Suppressor macrophage (primary cell): Measurements from ENCODE around the gene ATP10B.

Source experiments
- DNase-seq, 4 experiments: peaks; one replicate each; pipeline ENCODE4 v3.0.0-alpha.2; 2020 to 2022

Gene ATP10B

GRCh38 chr5:160679567-160680309 is 172.3 kb downstream of the ATP10B start:
- DNase-seq: no peak

GRCh38 chr5:160675988-160676387 is 176.0 kb downstream of the ATP10B start:
- peak; percentile 6 to 47 (median 26) for DNase-seq

DNA sequence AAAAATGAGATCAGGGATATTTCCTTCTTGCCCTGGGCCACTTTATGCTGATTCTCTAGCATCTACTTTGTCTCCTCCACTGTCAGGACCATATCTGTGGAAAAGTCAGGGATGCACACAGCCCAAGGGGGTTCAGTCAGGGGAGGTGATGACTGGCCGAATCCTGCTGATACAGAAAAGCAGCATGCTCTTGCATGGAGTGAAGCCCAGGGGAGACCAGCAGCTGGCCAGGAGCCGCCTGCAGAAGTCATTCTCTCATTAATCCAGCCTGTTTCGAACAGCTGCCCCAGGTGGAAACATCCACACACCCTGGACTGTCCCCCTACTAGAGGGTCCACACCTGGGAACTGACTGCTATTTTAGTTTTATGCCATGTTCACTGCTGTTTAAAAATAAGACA is 177.1 kb downstream of the ATP10B start:
- no peak for DNase-seq

DNA sequence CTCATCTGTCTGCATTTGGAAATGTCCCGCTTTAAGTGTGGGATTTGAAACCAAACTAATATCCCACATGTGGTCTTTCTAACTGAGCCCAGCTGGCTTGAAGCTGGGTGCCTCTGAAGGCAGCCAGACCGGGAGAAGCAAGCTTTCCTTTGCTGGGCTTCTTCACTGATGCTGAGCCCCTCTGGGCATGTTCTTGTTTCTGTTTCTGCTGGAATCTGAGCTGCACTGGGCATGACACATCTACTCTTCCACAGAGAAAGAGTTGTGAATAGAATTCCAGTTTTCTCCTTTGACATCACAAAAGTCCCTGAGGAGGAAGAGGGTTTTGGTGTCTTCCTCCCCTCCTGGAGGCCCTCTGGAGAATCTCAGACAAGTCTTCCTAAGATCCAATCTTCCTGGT is 179.5 kb downstream of the ATP10B start:
- no peak for DNase-seq

DNA sequence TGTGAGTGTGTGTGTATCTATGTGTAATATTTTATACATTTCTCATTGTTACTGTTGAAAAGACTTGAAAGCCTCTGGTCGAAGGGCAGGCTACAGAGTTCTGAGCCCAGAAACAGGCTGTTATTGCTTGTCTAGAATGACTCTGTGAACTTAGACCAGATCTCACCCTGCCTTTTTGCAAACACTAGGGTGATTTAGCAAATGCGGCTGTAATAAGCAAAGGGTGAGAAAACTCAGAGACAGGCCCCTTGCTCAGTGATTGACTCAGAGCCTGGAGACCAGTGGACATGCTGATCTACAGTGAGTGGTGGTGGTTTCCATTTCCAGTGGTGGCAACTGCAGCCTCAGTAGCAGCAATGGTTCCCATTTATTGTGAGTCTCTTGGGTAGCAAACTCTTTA is 183.7 kb downstream of the ATP10B start:
- DNase-seq: no peak

- DNase-seq: no peak
These were observed 184.9 kb downstream of the ATP10B start for GRCh38 chr5:160667160-160667559.

DNA sequence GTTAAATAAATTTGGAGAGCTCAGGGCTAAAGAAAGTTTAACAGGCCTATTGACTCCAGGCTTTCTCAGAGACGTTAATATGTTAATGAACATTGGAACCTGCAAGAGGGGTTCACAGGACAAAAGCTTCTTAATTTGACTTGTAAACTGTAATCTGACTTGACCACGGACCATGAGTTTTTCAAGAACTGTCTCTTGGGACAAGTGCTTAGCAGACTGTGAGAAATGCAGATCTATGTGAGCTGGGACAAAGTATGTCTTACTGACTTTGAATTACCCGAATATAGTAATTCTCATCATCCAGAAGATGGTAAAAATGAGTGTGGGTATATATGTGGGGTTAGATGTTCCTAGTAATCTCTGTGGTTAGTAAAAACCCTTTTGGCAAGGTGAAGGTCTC is 186.6 kb downstream of the ATP10B start:
- DNase-seq: no peak

DNA sequence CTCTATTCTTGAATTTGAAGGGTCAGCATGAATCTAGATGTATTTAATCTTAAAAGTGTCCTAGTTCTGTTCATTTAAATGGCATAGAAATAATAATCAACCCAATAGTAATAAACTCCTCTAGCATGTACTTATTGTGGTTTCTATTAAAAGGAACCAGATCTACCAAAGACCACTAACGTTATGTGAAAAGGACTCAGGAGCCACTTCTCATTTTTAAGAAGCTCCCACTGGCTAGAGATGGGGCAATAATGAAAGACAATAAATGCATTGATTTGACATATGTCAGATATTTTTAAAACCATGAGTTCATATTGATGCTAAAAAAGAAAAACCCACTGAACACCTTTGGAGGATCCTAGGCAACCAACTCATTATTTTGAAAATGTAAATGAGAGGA is 191.9 kb downstream of the ATP10B start:
- no peak for DNase-seq

DNA sequence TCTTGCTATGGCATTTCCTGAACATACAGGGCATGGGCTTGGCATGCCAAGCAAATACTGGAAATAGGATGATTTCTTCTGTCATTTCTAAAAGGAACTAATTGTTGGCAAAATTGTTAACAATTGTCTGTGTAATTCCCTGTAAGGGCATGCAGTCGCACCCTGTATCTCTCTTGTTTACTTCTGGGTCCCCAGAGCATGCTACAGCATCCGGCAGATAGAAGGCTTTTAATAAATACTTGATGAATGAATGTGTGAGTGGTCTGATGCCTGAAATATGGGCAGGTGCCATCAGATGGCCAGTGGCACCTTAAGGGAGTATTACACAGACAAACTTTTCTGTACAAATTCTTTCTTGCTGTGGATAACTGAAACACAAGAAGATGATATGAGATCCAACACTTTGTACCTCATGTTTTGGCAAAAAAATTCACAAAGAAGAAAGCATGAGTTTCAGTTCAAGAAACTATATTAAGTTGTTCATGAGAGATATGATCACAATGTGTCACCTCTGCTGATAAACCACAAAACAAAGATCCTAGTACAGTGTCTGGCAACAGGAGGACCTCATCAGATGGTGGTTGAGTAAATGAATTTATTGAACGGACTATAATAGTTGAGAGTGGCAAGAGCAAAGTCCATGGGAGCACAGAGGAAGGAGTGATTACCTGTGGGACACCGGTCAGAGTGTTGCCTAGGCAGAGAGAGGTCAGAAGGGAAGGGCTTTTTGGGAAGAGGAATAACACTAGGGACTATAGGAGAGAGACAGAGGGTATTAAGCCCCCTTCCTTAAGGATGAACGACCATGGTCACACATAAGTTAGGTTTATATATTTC is 194.2 kb downstream of the ATP10B start:
- no peak for DNase-seq

DNA sequence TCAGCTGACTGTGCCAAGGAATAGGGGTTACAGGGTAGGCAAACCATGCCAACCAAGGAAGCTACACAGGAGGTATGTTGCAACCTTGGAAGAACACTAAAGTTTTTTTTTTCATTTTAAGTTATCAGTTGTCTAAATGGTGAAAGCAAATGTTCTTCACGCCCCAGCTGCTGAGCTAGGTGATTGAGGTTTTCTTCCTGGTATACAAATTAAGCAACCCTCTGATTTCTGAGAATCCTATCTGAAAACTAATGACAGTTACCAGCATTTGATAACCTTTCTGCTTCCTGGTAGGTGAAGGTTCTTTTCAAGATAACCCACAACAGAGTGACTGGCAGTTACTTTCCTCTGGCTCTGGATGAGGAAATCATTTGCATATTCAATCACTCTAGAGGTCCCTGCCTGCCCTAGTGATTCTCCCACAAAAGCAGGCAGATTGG is 194.9 kb downstream of the ATP10B start:
- no peak for DNase-seq

DNA sequence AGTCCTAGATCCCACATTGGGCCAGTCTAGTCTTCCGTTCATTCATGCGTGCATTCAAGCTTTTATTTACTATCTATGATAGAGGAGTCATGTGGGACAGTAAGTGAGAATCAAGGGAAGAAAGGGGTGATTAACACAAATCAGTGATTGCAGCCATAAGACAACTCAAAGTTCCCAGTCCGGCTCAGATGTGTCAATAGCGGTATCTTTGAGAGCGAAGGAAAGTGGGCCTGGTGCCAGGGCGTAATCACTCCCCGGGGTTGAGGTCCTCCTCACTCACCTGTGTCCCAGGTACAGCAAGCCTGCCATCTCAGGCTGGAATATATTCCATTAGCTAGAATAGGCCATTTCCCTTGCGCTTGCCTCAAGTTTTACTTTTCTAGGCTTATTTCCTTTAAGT is 196.3 kb downstream of the ATP10B start:
- no peak for DNase-seq

GRCh38 chr5:160651692-160652645 is 200.0 kb downstream of the ATP10B start:
- peak in 3 of 4 experiments; percentile 34 to 56 (median 35) for DNase-seq

GRCh38 chr5:160649304-160649703 is 202.7 kb downstream of the ATP10B start:
- peak in 3 of 4 experiments; percentile 29 to 34 (median 33) for DNase-seq

GRCh38 chr5:160646033-160646432 is 206.0 kb downstream of the ATP10B start:
- DNase-seq: no peak

DNA sequence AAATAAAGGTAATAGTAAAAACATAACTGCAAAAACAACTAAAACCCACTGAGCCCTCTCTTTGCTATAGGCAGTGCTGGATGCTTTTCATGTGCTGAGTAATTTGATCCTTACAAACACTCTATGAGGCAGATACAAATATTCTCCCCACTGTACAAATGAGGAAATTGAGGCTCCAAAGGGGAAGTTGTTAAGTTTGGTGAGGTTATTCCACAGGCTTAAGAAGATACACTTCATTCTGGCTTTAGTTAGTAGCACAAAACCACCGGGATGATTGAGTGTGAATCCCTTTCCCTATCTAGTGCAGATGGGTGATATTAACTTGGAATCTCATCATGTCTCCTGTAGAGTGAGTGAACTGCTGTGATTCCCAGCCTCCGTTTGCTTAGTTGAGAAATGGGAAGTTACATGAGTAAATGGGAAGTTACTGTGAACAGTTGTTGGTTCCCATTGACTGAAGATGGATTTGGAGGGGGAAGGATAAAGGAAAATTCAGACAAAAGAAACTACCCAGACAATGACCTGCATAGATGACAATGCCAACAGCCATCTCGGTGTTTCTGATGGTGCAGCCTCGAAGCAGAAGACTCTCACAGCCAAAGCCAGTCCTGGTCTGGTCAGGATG is 208.3 kb downstream of the ATP10B start:
- DNase-seq: peak; percentile 50 to 79 (median 70)

GRCh38 chr5:160641405-160641804 is 210.6 kb downstream of the ATP10B start:
- peak in 1 of 4 experiments; percentile 14 for DNase-seq

- peak; percentile 23 to 72 (median 54) for DNase-seq
These were observed 211.6 kb downstream of the ATP10B start for GRCh38 chr5:160640406-160640805.

GRCh38 chr5:160638161-160638742 is 213.8 kb downstream of the ATP10B start:
- DNase-seq: no peak

GRCh38 chr5:160637357-160638090 is 214.5 kb downstream of the ATP10B start:
- no peak for DNase-seq

- no peak for DNase-seq
These were observed 216.3 kb downstream of the ATP10B start for GRCh38 chr5:160635663-160636062.

GRCh38 chr5:160635046-160635445 is 217.0 kb downstream of the ATP10B start:
- DNase-seq: no peak
